CD4-positive, alpha-beta T cell (primary cell): ENCODE measurements around the gene STMN3. TPM values are rescaled to one million over a fixed set of nuclear protein-coding genes. Genes with fewer than 3 reads are reported as not detected.

Experiments used
- ATAC-seq: fragments of 200-7000 bp; cut with Tn5 transposase; one replicate; pipeline ENCODE4 v1.10.0; 2022; ENCODE audit warnings: mild to moderate bottlenecking; ENCODE audit not compliant: poor library complexity
- CTCF ChIA-PET: fragments of 350-600 bp; sonication (Branson Sonifier 250); formaldehyde crosslinking; loops from one replicate; lab custom pipeline; 2021; ENCODE audit warnings: antibody characterized with exemption, inconsistent platforms; lab: Charles Lee
- POLR2A ChIA-PET: fragments of 350-600 bp; sonication (Branson Sonifier 250); formaldehyde crosslinking; loops from one replicate; lab custom pipeline; 2021; ENCODE audit warnings: antibody characterized with exemption, inconsistent platforms; lab: Charles Lee
- DNase-seq, 14 experiments: peaks; one replicate each; pipeline ENCODE4 v3.0.0-alpha.2; 2013 to 2020; ENCODE audit warnings: mixed read lengths in 2 of 14
- H3K27ac ChIP-seq, 2 donors: one replicate each; pipeline versions ENCODE4 v1.5.1 to v1.7.0; 2013; ENCODE audit warnings: low read length in 2 of 2, low read depth in 1 of 2, mild to moderate bottlenecking in 1 of 2
- H3K27me3 ChIP-seq, 2 experiments: 1 replicate in 1 of 2; 2 replicates in 1 of 2; pipeline versions ENCODE4 v1.6.1 to v1.7.0; 2013; ENCODE audit warnings: low read length in 2 of 2, control low read depth in 1 of 2, mild to moderate bottlenecking in 1 of 2, moderate library complexity in 1 of 2; ENCODE audit not compliant: insufficient read depth in 2 of 2, control insufficient read depth in 1 of 2
- H3K36me3 ChIP-seq: one replicate; pipeline ENCODE4 v1.6.1; 2013; ENCODE audit warnings: low read length, control low read depth; ENCODE audit not compliant: insufficient read depth
- H3K4me1 ChIP-seq: one replicate; pipeline ENCODE4 v1.6.1; 2013; ENCODE audit warnings: low read length, control low read depth; ENCODE audit not compliant: insufficient read depth
- H3K4me3 ChIP-seq: one replicate; pipeline ENCODE4 v1.5.1; 2013; ENCODE audit warnings: mild to moderate bottlenecking, low read length, moderate library complexity
- H3K9me3 ChIP-seq, 2 experiments: 1 replicate in 1 of 2; 2 replicates in 1 of 2; pipeline versions ENCODE4 v1.6.1 to v1.7.0; 2013; ENCODE audit warnings: low read length in 2 of 2, mild to moderate bottlenecking in 2 of 2, control low read depth in 1 of 2, moderate library complexity in 1 of 2; ENCODE audit not compliant: control insufficient read depth in 1 of 2, insufficient read depth in 1 of 2
- H3K27ac Mint-ChIP-seq: one replicate; pipeline ENCODE4 v1.8.0; 2020; ENCODE audit warnings: mixed read lengths
- H3K27me3 Mint-ChIP-seq: one replicate; pipeline ENCODE4 v1.8.0; 2021; ENCODE audit warnings: mixed read lengths
- H3K36me3 Mint-ChIP-seq: one replicate; pipeline ENCODE4 v1.8.0; 2021; ENCODE audit warnings: low read depth, mixed read lengths
- H3K4me1 Mint-ChIP-seq: one replicate; pipeline ENCODE4 v1.8.0; 2021; ENCODE audit warnings: low read depth, mixed read lengths
- H3K4me3 Mint-ChIP-seq: one replicate; pipeline ENCODE4 v1.8.0; 2020; ENCODE audit warnings: mild to moderate bottlenecking, mixed read lengths
- H3K9me3 Mint-ChIP-seq: one replicate; pipeline ENCODE4 v1.8.0; 2020; ENCODE audit warnings: mixed read lengths
- intact Hi-C, 2 experiments: fragments of 100-400 bp; cut with DNase I in 1 of 2; cut with micrococcal nuclease in 1 of 2; formaldehyde crosslinking; loops; one replicate each; pipeline versions ENCODE4 v1.15.1 to v1.9.0; 2023 to 2025; cut with DNase I, micrococcal nuclease
- total RNA-seq, 174 experiments: library from RNA in 2 of 174; stranded (reverse) in 2 of 174; gene quantifications; one replicate each; pipeline ENCODE4 v1.2.3 and lab custom pipeline; 2021 to 2026
- TF ChIP-seq, protein P1 (sequence below): fragments of 200-600 bp; IDR thresholded peaks from one replicate; pipeline ENCODE4 v1.8.0; 2022; ENCODE audit warnings: antibody characterized with exemption, mild to moderate bottlenecking

STMN3 gene
- total RNA-seq, 2 experiments from 2014 or later, result 122 to 127 TPM

DNA sequence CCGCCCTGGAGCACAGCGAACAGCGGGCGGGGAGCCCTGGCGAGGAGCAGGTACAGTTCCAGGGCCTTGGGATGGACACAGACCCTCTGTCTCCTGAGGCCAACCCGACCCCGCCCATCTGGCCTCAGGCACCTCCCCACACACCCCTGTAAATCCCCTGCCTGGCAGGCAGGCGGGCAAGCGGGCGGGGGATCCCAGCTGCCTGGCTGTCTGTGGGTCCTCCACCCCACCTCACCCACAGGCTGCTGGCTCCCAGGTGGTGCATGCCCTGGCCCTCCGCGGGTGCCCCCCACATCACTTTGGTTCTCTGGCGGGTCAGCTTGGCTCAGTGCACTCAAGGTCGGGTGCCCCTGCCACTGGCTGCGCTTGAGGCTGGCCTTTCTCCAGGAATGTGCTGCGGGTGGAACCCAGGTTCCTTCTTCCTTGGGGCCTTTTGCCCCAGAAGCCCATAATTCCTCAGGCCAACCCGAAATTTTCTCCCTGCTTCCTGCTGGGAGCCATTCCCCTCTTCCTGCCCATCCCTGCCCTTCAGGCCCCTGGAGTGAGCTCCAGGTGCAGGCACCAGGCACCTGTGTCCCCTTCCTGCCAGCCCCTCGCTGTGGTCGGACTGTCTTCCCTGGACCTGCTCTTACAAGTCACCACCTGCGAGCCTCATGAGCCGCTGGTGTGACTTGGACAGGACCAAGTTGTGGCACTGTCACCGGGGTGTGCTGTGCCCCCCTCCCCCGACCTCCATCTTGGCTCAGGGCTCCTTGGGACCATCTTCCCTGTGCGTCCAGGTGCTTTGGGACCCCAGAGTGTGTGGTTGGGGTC is 37.9 kb upstream of the STMN3 start:
- TF ChIP-seq, protein P1, sequence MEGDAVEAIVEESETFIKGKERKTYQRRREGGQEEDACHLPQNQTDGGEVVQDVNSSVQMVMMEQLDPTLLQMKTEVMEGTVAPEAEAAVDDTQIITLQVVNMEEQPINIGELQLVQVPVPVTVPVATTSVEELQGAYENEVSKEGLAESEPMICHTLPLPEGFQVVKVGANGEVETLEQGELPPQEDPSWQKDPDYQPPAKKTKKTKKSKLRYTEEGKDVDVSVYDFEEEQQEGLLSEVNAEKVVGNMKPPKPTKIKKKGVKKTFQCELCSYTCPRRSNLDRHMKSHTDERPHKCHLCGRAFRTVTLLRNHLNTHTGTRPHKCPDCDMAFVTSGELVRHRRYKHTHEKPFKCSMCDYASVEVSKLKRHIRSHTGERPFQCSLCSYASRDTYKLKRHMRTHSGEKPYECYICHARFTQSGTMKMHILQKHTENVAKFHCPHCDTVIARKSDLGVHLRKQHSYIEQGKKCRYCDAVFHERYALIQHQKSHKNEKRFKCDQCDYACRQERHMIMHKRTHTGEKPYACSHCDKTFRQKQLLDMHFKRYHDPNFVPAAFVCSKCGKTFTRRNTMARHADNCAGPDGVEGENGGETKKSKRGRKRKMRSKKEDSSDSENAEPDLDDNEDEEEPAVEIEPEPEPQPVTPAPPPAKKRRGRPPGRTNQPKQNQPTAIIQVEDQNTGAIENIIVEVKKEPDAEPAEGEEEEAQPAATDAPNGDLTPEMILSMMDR, result no peak
- Mint-ChIP-seq H3K27me3 (no peaks in the 10 kb centered on the region), H3K27ac (no peak overlapping the region), H3K36me3 (peaks cover 1% of the 10 kb centered on the region), H3K4me1 (peaks cover 2% of the 10 kb centered on the region), H3K9me3 (no peaks in the 10 kb centered on the region), H3K4me3 (no peak overlapping the region)
- H3K36me3 ChIP-seq, result no peaks in the 10 kb centered on the region
- H3K4me3 ChIP-seq, result no peak overlapping the region
- POLR2A ChIA-PET, result no interaction called here
- H3K9me3 ChIP-seq, result peaks cover 0 to 16% of the 10 kb centered on the region in 2 experiments
- no peak for ATAC-seq
- DNase-seq, result peak in 1 of 14 experiments; percentile 4
- H3K4me1 ChIP-seq, result peaks cover 40% of the 10 kb centered on the region
- no peak overlapping the region for H3K27ac ChIP-seq
- intact Hi-C loops, result no loop called here
- CTCF ChIA-PET, result no interaction called here
- no peaks in the 10 kb centered on the region for H3K27me3 ChIP-seq

DNA sequence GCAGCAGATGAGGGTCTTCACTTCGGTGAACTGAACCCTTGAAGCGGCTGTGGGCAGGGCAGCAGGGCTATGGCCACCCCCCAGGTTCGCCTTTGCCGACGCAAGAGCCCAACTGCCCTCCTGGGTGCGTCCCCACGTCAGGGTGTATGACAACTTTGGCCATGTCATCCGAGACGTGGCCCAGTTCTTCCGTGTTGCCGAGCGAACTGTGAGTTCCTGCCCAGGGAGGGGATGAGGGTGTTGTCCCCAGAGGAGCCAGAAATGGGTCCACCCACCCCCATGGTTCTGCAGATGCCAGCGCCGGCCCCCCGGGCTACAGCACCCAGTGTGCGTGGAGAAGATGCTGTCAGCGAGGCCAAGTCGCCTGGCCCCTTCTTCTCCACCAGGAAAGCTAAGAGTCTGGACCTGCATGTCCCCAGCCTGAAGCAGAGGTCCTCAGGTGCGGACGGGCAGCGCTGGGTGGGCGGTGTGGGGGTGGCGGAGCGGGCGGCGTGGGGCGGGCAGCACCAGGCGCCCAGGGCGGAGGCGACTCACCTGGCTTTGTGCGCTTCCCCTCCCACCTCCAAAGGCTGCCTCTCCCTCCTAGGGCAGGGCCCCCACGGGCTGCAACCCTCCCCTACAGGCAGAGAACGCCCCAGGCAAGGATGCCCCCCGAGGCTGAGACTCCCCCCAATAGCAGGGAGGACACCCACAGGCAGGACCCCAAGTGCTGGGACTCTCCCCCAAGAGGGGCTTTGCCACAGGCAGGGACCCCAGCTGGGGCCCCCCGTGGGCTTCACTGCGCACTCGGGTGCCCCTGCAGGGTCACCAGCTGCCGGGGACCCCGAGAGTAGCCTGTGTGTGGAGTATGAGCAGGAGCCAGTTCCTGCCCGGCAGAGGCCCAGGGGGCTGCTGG is 37.0 kb upstream of the STMN3 start:
- DNase-seq, result no peak
- CTCF ChIA-PET, result no interaction called here
- Mint-ChIP-seq H3K9me3 (no peaks in the 10 kb centered on the region), H3K36me3 (no peaks in the 10 kb centered on the region), H3K27ac (no peak overlapping the region), H3K4me3 (no peak overlapping the region), H3K27me3 (no peaks in the 10 kb centered on the region), H3K4me1 (no peaks in the 10 kb centered on the region)
- TF ChIP-seq, protein P1, result no peak
- H3K9me3 ChIP-seq, result peaks cover 0 to 18% of the 10 kb centered on the region in 2 experiments
- no peaks in the 10 kb centered on the region for H3K27me3 ChIP-seq
- no peaks in the 10 kb centered on the region for H3K36me3 ChIP-seq
- ATAC-seq, result no peak
- intact Hi-C loops, result no loop called here
- no peak overlapping the region for H3K27ac ChIP-seq
- POLR2A ChIA-PET, result no interaction called here
- peaks cover 34% of the 10 kb centered on the region for H3K4me1 ChIP-seq
- H3K4me3 ChIP-seq, result no peak overlapping the region

DNA sequence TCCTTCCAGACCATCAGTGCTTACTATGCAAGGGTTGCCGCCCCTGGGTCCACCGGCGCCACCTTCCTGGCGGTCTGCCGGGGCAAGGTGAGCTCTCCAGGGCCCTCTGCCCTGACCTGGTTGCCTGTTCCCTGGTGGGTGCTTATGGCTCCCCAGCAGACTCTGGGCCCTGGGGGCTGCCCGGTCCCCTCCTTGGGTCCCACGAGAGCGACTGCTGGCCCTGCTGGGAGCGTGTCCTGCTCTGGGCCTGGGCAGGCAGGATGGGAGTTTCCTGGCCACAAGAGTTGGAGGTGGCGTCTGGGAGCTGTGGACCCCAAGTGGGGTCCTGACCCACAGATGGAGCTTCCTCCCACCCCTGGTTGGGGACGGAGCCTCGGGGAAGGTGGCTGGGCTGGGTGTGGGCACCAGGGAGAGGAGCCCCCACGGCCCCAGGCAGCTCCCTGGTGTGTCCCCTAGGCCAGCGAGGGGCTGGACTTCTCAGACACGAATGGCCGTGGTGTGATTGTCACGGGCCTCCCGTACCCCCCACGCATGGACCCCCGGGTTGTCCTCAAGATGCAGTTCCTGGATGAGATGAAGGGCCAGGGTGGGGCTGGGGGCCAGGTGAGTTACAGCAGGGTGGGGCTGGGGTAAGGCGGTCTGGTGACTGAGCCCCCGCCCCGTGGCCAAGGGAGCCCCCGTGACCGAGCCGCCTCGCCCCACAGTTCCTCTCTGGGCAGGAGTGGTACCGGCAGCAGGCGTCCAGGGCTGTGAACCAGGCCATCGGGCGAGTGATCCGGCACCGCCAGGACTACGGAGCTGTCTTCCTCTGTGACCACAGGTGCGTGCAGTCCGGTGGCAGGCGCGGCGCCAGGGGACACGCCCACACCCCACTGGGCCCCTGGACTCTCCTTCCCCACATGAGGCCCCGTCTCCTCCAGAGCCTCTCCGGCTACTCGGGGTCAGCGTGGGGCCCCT is 36.1 kb upstream of the STMN3 start:
- no peak overlapping the region for H3K27ac Mint-ChIP-seq
- intact Hi-C loops, result no loop called here
- DNase-seq (no peak), ATAC-seq (no peak)
- no peaks in the 10 kb centered on the region for H3K4me1 Mint-ChIP-seq
- H3K27me3 ChIP-seq, result no peaks in the 10 kb centered on the region
- no peak overlapping the region for H3K4me3 ChIP-seq
- no peaks in the 10 kb centered on the region for H3K9me3 Mint-ChIP-seq
- no peaks in the 10 kb centered on the region for H3K27me3 Mint-ChIP-seq
- ChIA-PET CTCF (no interaction called here), POLR2A (no interaction called here)
- no peak overlapping the region for H3K27ac ChIP-seq
- TF ChIP-seq, protein P1, result no peak
- no peaks in the 10 kb centered on the region for H3K36me3 ChIP-seq
- peaks cover 31% of the 10 kb centered on the region for H3K4me1 ChIP-seq
- H3K9me3 ChIP-seq, result peaks cover 0 to 18% of the 10 kb centered on the region in 2 experiments
- H3K36me3 Mint-ChIP-seq, result no peaks in the 10 kb centered on the region
- H3K4me3 Mint-ChIP-seq, result no peak overlapping the region
